OCI-LY3 (cell line): ENCODE measurements around the gene CAMK1D.

Experiments
- H2AFZ ChIP-seq: fragments of 200-600, 300-600 bp; shearing (Covaris generic); 2 replicates; pipeline ENCODE4 v1.6.0; 2014; ENCODE audit warnings: antibody characterized with exemption, low read depth, low read length
- H3K27ac ChIP-seq: fragments of 200-600, 300-600 bp; sonication (generic); 2 replicates; pipeline ENCODE4 v1.5.1; 2014; ENCODE audit warnings: mild to moderate bottlenecking, low read length, moderate library complexity, mixed read lengths
- H3K27me3 ChIP-seq: fragments of 200-600, 300-600 bp; sonication (generic); 2 replicates; pipeline ENCODE4 v1.6.1; 2014; ENCODE audit warnings: low read depth, low read length, mixed read lengths
- H3K36me3 ChIP-seq: fragments of 200-600, 300-600 bp; sonication (generic); replicated peaks from 2 replicates; pipeline ENCODE3; 2014; ENCODE audit warnings: low read depth, low read length, mixed read lengths
- H3K4me1 ChIP-seq: fragments of 300-600, 200-600 bp; sonication (generic); 2 replicates; pipeline ENCODE4 v1.6.1; 2014; ENCODE audit warnings: low read length, mixed read lengths
- H3K4me2 ChIP-seq: fragments of 200-600, 300-600 bp; sonication (generic); 2 replicates; pipeline ENCODE4 v1.6.1; 2014; ENCODE audit warnings: low read length, mixed read lengths
- H3K4me3 ChIP-seq: fragments of 300-600, 200-600 bp; sonication (generic); 2 replicates; pipeline ENCODE4 v1.5.1; 2014; ENCODE audit warnings: antibody characterized with exemption, mild to moderate bottlenecking, low read length, moderate library complexity
- H3K79me2 ChIP-seq: fragments of 300-600, 200-600 bp; shearing (Covaris generic); 2 replicates; pipeline ENCODE4 v1.6.1; 2014; ENCODE audit warnings: mild to moderate bottlenecking, low read length, mixed read lengths
- H3K9ac ChIP-seq: fragments of 300-600, 200-600 bp; shearing (Covaris generic); 2 replicates; pipeline ENCODE4 v1.6.0; 2014; ENCODE audit warnings: mild to moderate bottlenecking, low read length, moderate library complexity
- H3K9me3 ChIP-seq: fragments of 200-600, 300-600 bp; shearing (Covaris generic); 2 replicates; pipeline ENCODE4 v1.6.1; 2014; ENCODE audit warnings: low read length, mixed read lengths; ENCODE audit not compliant: insufficient read depth
- H4K20me1 ChIP-seq: fragments of 200-600, 300-600 bp; sonication (generic); 2 replicates; pipeline ENCODE4 v1.6.1; 2016; ENCODE audit warnings: low read length, mixed read lengths; ENCODE audit not compliant: insufficient read depth
- EZH2phosphoT487 ChIP-seq: fragments of 200-600 bp; shearing (Covaris generic); IDR thresholded peaks from 2 replicates; pipeline ENCODE4 v1.6.1; 2018; ENCODE audit warnings: antibody characterized with exemption, mixed run types, low read depth
- TF ChIP-seq, protein P1 (sequence below): fragments of 200-600, 300-600 bp; sonication (generic); IDR thresholded peaks from 2 replicates; pipeline ENCODE4 v1.5.1; 2014; ENCODE audit warnings: antibody characterized with exemption, low read length, low read depth

CAMK1D gene

DNA sequence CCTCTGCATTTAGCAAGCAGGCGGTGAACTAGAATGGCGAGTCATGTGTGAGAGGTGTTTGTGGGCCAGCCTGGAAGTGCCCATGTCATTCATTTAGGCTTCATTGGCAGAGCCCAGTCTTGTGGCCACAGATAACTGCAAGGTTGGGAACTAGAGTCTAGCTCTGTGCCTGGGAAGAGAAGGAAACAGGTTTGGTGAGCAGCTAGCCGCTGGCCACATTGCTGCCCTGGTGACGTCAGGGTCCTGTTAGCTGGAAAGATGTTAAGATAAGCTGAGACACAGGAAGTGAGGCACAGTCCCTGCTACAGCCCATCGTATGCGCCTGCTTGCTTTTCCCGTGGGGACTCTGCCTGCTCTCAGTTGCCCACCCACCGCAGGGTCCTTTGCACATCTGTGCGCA, 185.5 kb downstream of the CAMK1D start:
- Histone ChIP-seq H3K4me1 (no peaks in the 10 kb centered on the region), H3K27ac (no peak overlapping the region), H3K4me2 (no peak overlapping the region), H3K79me2 (peaks cover 31% of the 10 kb centered on the region), H3K9me3 (no peaks in the 10 kb centered on the region), H3K9ac (no peak overlapping the region), H3K4me3 (no peak overlapping the region), H3K27me3 (no peaks in the 10 kb centered on the region), H2AFZ (no peak overlapping the region), H4K20me1 (peaks cover 65% of the 10 kb centered on the region), H3K36me3 (no peaks in the 10 kb centered on the region)
- TF ChIP-seq, protein P1, sequence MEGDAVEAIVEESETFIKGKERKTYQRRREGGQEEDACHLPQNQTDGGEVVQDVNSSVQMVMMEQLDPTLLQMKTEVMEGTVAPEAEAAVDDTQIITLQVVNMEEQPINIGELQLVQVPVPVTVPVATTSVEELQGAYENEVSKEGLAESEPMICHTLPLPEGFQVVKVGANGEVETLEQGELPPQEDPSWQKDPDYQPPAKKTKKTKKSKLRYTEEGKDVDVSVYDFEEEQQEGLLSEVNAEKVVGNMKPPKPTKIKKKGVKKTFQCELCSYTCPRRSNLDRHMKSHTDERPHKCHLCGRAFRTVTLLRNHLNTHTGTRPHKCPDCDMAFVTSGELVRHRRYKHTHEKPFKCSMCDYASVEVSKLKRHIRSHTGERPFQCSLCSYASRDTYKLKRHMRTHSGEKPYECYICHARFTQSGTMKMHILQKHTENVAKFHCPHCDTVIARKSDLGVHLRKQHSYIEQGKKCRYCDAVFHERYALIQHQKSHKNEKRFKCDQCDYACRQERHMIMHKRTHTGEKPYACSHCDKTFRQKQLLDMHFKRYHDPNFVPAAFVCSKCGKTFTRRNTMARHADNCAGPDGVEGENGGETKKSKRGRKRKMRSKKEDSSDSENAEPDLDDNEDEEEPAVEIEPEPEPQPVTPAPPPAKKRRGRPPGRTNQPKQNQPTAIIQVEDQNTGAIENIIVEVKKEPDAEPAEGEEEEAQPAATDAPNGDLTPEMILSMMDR = no peak
- no peak for TF ChIP-seq EZH2phosphoT487

DNA sequence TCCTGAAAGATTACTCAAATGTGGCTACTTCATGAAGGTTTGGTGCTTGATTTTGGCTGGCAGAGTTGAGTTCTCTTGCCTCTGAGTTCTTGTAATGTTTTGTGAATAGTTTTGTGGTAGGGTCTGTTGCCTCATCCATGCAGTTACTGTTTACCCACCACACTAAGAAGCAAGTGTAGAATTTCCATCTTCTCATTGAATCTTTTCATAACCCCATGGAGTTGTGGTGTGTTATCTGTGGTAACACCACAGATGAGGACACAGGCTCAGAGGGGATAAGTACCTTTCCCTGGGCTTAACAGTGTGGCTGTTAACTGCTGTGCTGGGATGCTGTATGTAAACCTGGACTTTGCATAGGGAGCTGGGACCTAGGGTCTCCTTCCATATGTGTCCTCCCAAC, 186.3 kb downstream of the CAMK1D start:
- H3K9me3 ChIP-seq = no peaks in the 10 kb centered on the region
- no peak overlapping the region for H3K9ac ChIP-seq
- H3K79me2 ChIP-seq = peaks cover 32% of the 10 kb centered on the region
- H3K27me3 ChIP-seq = no peaks in the 10 kb centered on the region
- no peak overlapping the region for H3K4me3 ChIP-seq
- peaks cover 68% of the 10 kb centered on the region for H4K20me1 ChIP-seq
- H2AFZ ChIP-seq = no peak overlapping the region
- no peaks in the 10 kb centered on the region for H3K4me1 ChIP-seq
- no peak overlapping the region for H3K27ac ChIP-seq
- no peak overlapping the region for H3K4me2 ChIP-seq
- H3K36me3 ChIP-seq = no peaks in the 10 kb centered on the region
- TF ChIP-seq, protein P1 = no peak
- no peak for TF ChIP-seq EZH2phosphoT487

DNA sequence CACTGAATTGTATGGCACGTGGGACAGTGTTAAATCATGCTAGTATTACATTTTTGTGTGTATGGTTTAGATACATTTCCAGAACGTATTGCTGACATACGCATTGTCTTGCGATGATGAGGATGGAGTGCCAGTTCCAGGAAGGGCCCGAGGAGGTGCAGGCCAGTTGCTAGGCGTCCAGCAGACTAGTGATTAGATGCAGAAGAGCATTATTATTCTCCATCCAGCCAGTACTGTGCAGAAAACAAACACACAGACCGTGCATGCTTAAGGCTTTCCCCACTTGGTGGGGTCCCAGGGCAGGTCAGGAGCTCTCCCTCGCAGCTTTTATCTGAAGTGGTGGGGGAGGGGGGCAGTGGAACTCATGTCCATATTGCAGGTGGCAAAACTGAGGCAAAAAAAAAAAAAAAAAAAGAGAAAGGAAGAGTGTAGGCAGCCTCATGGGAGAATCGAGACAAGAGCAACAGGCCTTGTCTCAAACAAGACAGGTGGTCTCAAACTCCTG, 189.2 kb downstream of the CAMK1D start:
- Histone ChIP-seq H3K4me1 (no peaks in the 10 kb centered on the region), H4K20me1 (peaks cover 58% of the 10 kb centered on the region), H3K79me2 (peaks cover 28% of the 10 kb centered on the region), H3K27ac (no peak overlapping the region), H3K4me3 (no peak overlapping the region), H3K27me3 (no peaks in the 10 kb centered on the region), H3K9ac (no peak overlapping the region), H2AFZ (no peak overlapping the region), H3K9me3 (no peaks in the 10 kb centered on the region), H3K4me2 (no peak overlapping the region), H3K36me3 (no peaks in the 10 kb centered on the region)
- TF ChIP-seq, protein P1 = no peak
- no peak for TF ChIP-seq EZH2phosphoT487

DNA sequence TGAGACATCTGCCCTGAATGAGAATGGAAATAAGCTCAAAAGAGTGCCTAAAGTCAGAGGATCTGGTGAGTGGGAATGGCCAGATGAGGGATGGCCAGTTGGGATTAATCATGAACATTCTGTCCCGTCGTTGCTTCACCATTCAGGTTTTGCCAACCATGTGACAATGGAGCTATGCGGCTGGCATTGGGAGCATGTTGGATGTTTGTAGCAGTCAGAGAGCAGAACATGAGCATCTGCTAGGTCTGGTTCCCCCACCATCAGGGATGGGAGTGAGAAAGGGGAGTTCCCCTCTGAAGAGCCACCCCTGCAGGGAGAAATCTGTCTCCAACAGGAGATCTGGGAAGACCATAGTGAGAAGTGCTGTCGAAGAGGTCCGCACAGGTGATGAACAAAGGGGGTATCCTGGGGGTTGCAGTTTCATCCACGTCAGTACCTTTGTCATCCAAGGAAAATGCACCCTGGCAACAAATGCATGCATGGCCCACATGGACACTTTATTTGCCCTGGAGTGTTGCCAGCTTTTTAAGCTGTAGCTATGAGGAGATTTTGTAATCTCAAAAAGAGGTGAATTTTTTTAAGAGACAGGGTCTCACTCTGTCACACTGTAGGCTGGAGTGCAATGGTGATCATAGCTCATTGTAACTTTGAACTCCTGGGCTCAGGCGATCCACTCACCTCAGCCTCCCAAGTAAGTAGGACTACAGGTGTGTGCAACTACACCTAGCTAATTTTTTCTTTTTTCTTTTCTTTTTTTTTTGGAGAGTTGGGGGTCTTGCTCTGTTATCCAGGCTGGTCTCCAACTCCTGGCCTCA, 190.2 kb downstream of the CAMK1D start:
- Histone ChIP-seq H3K36me3 (no peaks in the 10 kb centered on the region), H3K4me2 (no peak overlapping the region), H3K9me3 (no peaks in the 10 kb centered on the region)

More for the DNA sequence above, 190.2 kb downstream of the CAMK1D start:
- no peaks in the 10 kb centered on the region for H3K27me3 ChIP-seq
- no peak overlapping the region for H2AFZ ChIP-seq
- TF ChIP-seq EZH2phosphoT487 = no peak
- TF ChIP-seq, protein P1 = no peak
- no peak overlapping the region for H3K4me3 ChIP-seq
- H3K4me1 ChIP-seq = no peaks in the 10 kb centered on the region
- no peak overlapping the region for H3K27ac ChIP-seq
- peaks cover 31% of the 10 kb centered on the region for H3K79me2 ChIP-seq
- peaks cover 58% of the 10 kb centered on the region for H4K20me1 ChIP-seq
- no peak overlapping the region for H3K9ac ChIP-seq
